Measurements from ENCODE around the gene ATXN1. TPM values are rescaled to one million over a fixed set of nuclear protein-coding genes. Genes with fewer than 3 reads are reported as not detected.

The ATXN1 gene
- total and polyA plus RNA-seq, 2 of the 13 experiments (the other 11 are each of a cell fraction or from before 2014, with no cell fraction given): 20.7 to 39.5 TPM

DNA sequence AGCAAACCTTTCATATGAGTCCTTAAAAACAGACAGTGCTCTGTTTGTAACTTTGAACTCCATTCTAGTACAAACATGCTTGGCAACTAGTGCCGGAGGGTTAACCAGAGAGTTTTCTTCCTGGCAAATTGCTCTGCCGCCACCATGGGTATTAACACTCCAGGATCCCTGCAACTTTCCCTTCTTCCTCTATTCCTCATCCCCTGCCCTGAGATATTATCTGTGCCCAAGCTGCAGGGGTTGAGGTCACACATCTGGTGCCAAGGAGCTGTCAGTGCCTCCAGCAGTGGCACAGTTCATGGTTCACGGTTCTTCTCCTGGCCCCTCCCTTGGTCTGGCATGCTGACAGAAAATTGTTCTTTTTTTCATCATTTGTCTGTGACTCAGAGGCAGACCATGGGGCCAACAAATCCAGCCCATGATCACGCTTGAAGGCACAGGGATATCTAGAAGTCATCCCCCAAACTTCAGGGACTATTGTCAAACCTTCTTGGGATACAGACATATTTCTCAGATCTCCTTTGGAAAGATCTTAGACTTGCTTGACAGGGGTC is 77.5 kb downstream of the ATXN1 start (continued):
- TF ChIP-seq, protein P1, sequence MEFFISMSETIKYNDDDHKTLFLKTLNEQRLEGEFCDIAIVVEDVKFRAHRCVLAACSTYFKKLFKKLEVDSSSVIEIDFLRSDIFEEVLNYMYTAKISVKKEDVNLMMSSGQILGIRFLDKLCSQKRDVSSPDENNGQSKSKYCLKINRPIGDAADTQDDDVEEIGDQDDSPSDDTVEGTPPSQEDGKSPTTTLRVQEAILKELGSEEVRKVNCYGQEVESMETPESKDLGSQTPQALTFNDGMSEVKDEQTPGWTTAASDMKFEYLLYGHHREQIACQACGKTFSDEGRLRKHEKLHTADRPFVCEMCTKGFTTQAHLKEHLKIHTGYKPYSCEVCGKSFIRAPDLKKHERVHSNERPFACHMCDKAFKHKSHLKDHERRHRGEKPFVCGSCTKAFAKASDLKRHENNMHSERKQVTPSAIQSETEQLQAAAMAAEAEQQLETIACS (CRISPR knock-in tag; IDR thresholded peaks at IDR 0.05): no peak
- TF ChIP-seq SIN3B (IDR thresholded peaks at IDR 0.05; ENCODE audit: low read length) (no peak), FOSL1 (CRISPR knock-in tag; IDR thresholded peaks at IDR 0.05; ENCODE audit: borderline replicate concordance) (0 out of 2 replicates have a peak, but pooled peaks have one; percentile 33), JUNB (CRISPR knock-in tag; IDR thresholded peaks at IDR 0.05; ENCODE audit: borderline replicate concordance) (0 out of 2 replicates have a peak, but pooled peaks have one; percentile 32), KLF6 (CRISPR knock-in tag; IDR thresholded peaks at IDR 0.05) (no peak), DMAP1 (CRISPR knock-in tag; IDR thresholded peaks at IDR 0.05) (no peak; the same call in 1 of the 2 replicates), ZBTB21 (CRISPR knock-in tag; IDR thresholded peaks at IDR 0.05) (no peak), GATAD2A (CRISPR knock-in tag; IDR thresholded peaks at IDR 0.05) (no peak; the same call in none of the 2 replicates), ZC3H13 (CRISPR knock-in tag; IDR thresholded peaks at IDR 0.05) (0 out of 2 replicates have a peak, but pooled peaks have one; percentile 40), AGO1 (IDR thresholded peaks at IDR 0.05; ENCODE audit: low read depth, low read length, poor library complexity, severe bottlenecking) (no peak), ZNF382 (CRISPR knock-in tag; IDR thresholded peaks at IDR 0.05; ENCODE audit: borderline replicate concordance) (no peak), ZNF292 (CRISPR knock-in tag; IDR thresholded peaks at IDR 0.05; ENCODE audit: borderline replicate concordance, low read depth) (0 out of 2 replicates have a peak, but pooled peaks have one; percentile 14), SNAI1 (CRISPR knock-in tag; IDR thresholded peaks at IDR 0.05; ENCODE audit: borderline replicate concordance) (no peak), ZBTB7B (CRISPR knock-in tag; IDR thresholded peaks at IDR 0.05) (peak; percentile 40; the same call in 1 of the 2 replicates), HNRNPL (IDR thresholded peaks at IDR 0.05; ENCODE audit: low read depth, low read length) (peak; percentile 74; the same call in 1 of the 2 replicates), CCAR2 (optimal IDR thresholded peaks at IDR 0.05; ENCODE audit: low read depth, low read length) (peak; percentile 15), TRIM24 (CRISPR knock-in tag; IDR thresholded peaks at IDR 0.05) (no peak), ZSCAN9 (CRISPR knock-in tag; IDR thresholded peaks at IDR 0.05; ENCODE audit: borderline replicate concordance) (no peak), ZNF556 (CRISPR knock-in tag; IDR thresholded peaks at IDR 0.05; ENCODE audit: borderline replicate concordance) (0 out of 2 replicates have a peak, but pooled peaks have one; percentile 68)
- TF ChIP-seq, protein P2, sequence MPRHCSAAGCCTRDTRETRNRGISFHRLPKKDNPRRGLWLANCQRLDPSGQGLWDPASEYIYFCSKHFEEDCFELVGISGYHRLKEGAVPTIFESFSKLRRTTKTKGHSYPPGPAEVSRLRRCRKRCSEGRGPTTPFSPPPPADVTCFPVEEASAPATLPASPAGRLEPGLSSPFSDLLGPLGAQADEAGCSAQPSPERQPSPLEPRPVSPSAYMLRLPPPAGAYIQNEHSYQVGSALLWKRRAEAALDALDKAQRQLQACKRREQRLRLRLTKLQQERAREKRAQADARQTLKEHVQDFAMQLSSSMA (CRISPR knock-in tag; IDR thresholded peaks at IDR 0.05): no peak
- TF ChIP-seq, protein P3, sequence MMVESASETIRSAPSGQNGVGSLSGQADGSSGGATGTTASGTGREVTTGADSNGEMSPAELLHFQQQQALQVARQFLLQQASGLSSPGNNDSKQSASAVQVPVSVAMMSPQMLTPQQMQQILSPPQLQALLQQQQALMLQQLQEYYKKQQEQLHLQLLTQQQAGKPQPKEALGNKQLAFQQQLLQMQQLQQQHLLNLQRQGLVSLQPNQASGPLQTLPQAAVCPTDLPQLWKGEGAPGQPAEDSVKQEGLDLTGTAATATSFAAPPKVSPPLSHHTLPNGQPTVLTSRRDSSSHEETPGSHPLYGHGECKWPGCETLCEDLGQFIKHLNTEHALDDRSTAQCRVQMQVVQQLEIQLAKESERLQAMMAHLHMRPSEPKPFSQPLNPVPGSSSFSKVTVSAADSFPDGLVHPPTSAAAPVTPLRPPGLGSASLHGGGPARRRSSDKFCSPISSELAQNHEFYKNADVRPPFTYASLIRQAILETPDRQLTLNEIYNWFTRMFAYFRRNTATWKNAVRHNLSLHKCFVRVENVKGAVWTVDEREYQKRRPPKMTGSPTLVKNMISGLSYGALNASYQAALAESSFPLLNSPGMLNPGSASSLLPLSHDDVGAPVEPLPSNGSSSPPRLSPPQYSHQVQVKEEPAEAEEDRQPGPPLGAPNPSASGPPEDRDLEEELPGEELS (CRISPR knock-in tag; IDR thresholded peaks at IDR 0.05): no peak
- TF ChIP-seq, protein P4, sequence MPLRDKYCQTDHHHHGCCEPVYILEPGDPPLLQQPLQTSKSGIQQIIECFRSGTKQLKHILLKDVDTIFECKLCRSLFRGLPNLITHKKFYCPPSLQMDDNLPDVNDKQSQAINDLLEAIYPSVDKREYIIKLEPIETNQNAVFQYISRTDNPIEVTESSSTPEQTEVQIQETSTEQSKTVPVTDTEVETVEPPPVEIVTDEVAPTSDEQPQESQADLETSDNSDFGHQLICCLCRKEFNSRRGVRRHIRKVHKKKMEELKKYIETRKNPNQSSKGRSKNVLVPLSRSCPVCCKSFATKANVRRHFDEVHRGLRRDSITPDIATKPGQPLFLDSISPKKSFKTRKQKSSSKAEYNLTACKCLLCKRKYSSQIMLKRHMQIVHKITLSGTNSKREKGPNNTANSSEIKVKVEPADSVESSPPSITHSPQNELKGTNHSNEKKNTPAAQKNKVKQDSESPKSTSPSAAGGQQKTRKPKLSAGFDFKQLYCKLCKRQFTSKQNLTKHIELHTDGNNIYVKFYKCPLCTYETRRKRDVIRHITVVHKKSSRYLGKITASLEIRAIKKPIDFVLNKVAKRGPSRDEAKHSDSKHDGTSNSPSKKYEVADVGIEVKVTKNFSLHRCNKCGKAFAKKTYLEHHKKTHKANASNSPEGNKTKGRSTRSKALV (CRISPR knock-in tag; IDR thresholded peaks at IDR 0.05): no peak
- TF ChIP-seq, protein P5, sequence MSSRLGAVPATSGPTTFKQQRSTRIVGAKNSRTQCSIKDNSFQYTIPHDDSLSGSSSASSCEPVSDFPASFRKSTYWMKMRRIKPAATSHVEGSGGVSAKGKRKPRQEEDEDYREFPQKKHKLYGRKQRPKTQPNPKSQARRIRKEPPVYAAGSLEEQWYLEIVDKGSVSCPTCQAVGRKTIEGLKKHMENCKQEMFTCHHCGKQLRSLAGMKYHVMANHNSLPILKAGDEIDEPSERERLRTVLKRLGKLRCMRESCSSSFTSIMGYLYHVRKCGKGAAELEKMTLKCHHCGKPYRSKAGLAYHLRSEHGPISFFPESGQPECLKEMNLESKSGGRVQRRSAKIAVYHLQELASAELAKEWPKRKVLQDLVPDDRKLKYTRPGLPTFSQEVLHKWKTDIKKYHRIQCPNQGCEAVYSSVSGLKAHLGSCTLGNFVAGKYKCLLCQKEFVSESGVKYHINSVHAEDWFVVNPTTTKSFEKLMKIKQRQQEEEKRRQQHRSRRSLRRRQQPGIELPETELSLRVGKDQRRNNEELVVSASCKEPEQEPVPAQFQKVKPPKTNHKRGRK (CRISPR knock-in tag; IDR thresholded peaks at IDR 0.05): no peak
